Smooth muscle cell (in vitro differentiated cells): ENCODE measurements around the gene TMEM156. TPM values are rescaled to one million over a fixed set of nuclear protein-coding genes. Genes with fewer than 3 reads are reported as not detected.

ENCODE experiments used
- DNase-seq: peaks from one replicate; lab custom pipeline; 2025; ENCODE audit not compliant: unreplicated experiment; lab: John Stamatoyannopoulos, UW
- H2AFZ ChIP-seq: fragments of 200-600 bp; sonication (generic); 2 replicates; pipeline ENCODE4 v1.6.0; 2016; ENCODE audit warnings: antibody characterized with exemption, low read depth, mild to moderate bottlenecking
- H3F3A ChIP-seq: fragments of 200-600 bp; sonication (generic); 2 replicates; pipeline ENCODE4 v1.6.0; 2017; ENCODE audit warnings: antibody characterized with exemption, low read depth
- H3K27ac ChIP-seq: fragments of 200-600 bp; sonication (generic); 2 replicates; pipeline ENCODE4 v1.5.1; 2016; ENCODE audit warnings: low read depth, mild to moderate bottlenecking
- H3K27me3 ChIP-seq: fragments of 200-600 bp; sonication (generic); 2 replicates; pipeline ENCODE4 v1.6.1; 2016; ENCODE audit warnings: low read depth, mild to moderate bottlenecking
- H3K36me3 ChIP-seq: fragments of 200-600 bp; sonication (generic); 2 replicates; pipeline ENCODE4 v1.5.1; 2016; ENCODE audit warnings: low read depth
- H3K4me1 ChIP-seq: fragments of 200-600 bp; sonication (generic); 2 replicates; pipeline ENCODE4 v1.5.1; 2016; ENCODE audit warnings: low read depth
- H3K4me2 ChIP-seq: fragments of 200-600 bp; sonication (generic); 2 replicates; pipeline ENCODE4 v1.6.0; 2016; ENCODE audit warnings: mild to moderate bottlenecking
- H3K4me3 ChIP-seq: fragments of 200-600 bp; sonication (generic); 2 replicates; pipeline ENCODE4 v1.5.1; 2016; ENCODE audit warnings: mild to moderate bottlenecking
- H3K79me2 ChIP-seq: fragments of 200-600 bp; sonication (generic); 2 replicates; pipeline ENCODE4 v1.6.0; 2016; ENCODE audit warnings: low read depth, mild to moderate bottlenecking
- H3K9ac ChIP-seq: fragments of 200-600 bp; sonication (generic); 2 replicates; pipeline ENCODE4 v1.6.0; 2016; ENCODE audit warnings: low read depth
- H3K9me3 ChIP-seq: fragments of 200-600 bp; sonication (generic); replicated peaks from 2 replicates; pipeline ENCODE4 v1.5.1; 2016; ENCODE audit warnings: low read depth
- H4K20me1 ChIP-seq: fragments of 200-600 bp; sonication (generic); 2 replicates; pipeline ENCODE4 v1.6.0; 2016; ENCODE audit warnings: low read depth
- WGBS: methylation state at CpG from one replicate; pipeline ENCODE4 v1.1.7; 2016; ENCODE audit warnings: low lambda C conversion rate; 5-methylcytosine and 5-hydroxymethylcytosine counted together
- polyA plus RNA-seq: library from polyadenylated mRNA; unstranded; fragments of >200 nt; fragmentation: Nextera tagmentation; extraction: Ambion mirVana; gene quantifications from 2 replicates; pipeline ENCODE4 v1.2.1, GENCODE V29; 2016
- total RNA-seq: library from RNA; depleted of rRNA; stranded (reverse); fragments of >200 nt; gene quantifications from 2 replicates; pipeline ENCODE4 v1.2.3, GENCODE V29; 2014
- TF ChIP-seq, protein P1 (sequence below): fragments of 200-600 bp; sonication (generic); IDR thresholded peaks from 2 replicates; pipeline ENCODE4 v1.5.1; 2017; ENCODE audit warnings: borderline replicate concordance, mild to moderate bottlenecking, antibody characterized with exemption; ENCODE audit not compliant: insufficient read depth, poor library complexity, severe bottlenecking

TMEM156 gene
- total and polyA plus RNA-seq, 2 experiments from 2014 or later = 0.04 TPM; not detected in 1

DNA sequence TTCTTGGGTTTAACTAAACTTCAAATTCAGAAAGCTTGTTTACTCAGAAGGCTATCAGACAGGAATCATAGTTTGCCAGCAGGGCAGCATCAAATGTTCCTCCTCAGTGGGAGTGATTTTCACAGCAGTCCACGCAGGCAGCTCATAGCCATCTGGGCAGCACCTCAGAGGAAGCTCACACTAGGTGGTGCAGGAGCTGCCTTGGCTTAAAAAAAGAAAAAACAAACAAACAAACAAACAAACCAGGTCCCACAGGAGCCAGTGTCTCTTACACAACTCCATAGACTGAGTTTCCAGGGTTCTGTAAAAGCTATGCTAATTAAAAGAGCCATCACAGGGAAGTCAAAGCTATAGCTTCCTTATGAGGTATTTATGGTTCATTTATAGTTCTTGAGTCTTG is 19.3 kb upstream of the TMEM156 start:
- peaks cover 50% of the 10 kb centered on the region for H4K20me1 ChIP-seq
- peaks cover 17% of the 10 kb centered on the region for H3K4me1 ChIP-seq
- H3K9me3 ChIP-seq = no peaks in the 10 kb centered on the region
- peaks cover 100% of the 10 kb centered on the region for H3K79me2 ChIP-seq
- H3K9ac ChIP-seq = no peak overlapping the region
- no peaks in the 10 kb centered on the region for H3K27me3 ChIP-seq
- no peak overlapping the region for H3K4me2 ChIP-seq
- DNase-seq = no peak
- no peak overlapping the region for H2AFZ ChIP-seq
- WGBS = 87% methylated on average over 1 of the region's 1 CpG
- no peaks in the 10 kb centered on the region for H3K36me3 ChIP-seq
- no peak overlapping the region for H3K27ac ChIP-seq
- H3F3A ChIP-seq = no peaks in the 10 kb centered on the region
- TF ChIP-seq, protein P1, sequence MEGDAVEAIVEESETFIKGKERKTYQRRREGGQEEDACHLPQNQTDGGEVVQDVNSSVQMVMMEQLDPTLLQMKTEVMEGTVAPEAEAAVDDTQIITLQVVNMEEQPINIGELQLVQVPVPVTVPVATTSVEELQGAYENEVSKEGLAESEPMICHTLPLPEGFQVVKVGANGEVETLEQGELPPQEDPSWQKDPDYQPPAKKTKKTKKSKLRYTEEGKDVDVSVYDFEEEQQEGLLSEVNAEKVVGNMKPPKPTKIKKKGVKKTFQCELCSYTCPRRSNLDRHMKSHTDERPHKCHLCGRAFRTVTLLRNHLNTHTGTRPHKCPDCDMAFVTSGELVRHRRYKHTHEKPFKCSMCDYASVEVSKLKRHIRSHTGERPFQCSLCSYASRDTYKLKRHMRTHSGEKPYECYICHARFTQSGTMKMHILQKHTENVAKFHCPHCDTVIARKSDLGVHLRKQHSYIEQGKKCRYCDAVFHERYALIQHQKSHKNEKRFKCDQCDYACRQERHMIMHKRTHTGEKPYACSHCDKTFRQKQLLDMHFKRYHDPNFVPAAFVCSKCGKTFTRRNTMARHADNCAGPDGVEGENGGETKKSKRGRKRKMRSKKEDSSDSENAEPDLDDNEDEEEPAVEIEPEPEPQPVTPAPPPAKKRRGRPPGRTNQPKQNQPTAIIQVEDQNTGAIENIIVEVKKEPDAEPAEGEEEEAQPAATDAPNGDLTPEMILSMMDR = no peak
- no peak overlapping the region for H3K4me3 ChIP-seq

DNA sequence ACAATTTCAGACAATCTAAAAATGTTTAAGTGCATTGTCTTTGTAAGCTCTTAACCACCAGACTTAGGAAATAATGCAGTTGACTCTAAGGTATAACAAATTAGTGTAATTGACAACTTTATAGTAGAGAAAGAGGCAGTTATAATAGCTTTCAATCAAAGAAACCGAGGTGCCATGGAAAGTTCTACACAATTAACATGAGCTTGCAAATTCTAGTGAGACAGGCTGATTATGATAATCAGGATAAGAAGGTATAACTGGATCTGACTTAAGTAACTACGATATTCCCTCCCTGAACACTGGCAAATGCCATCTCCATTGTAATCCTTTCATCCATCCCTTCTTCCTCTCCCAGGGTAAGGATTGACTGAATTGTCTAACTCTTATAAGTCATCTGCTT is 18.4 kb upstream of the TMEM156 start:
- no peaks in the 10 kb centered on the region for H3K36me3 ChIP-seq
- H3K27me3 ChIP-seq = no peaks in the 10 kb centered on the region
- DNase-seq = no peak
- H3K9me3 ChIP-seq = no peaks in the 10 kb centered on the region
- TF ChIP-seq, protein P1 = no peak
- H4K20me1 ChIP-seq = peaks cover 45% of the 10 kb centered on the region
- H3K4me3 ChIP-seq = no peak overlapping the region
- WGBS = 88% methylated on average over 2 of the region's 2 CpGs
- H3K4me2 ChIP-seq = no peak overlapping the region
- H2AFZ ChIP-seq = no peak overlapping the region
- peaks cover 17% of the 10 kb centered on the region for H3K4me1 ChIP-seq
- peaks cover 5% of the 10 kb centered on the region for H3F3A ChIP-seq
- H3K79me2 ChIP-seq = peaks cover 94% of the 10 kb centered on the region
- no peak overlapping the region for H3K27ac ChIP-seq
- no peak overlapping the region for H3K9ac ChIP-seq

DNA sequence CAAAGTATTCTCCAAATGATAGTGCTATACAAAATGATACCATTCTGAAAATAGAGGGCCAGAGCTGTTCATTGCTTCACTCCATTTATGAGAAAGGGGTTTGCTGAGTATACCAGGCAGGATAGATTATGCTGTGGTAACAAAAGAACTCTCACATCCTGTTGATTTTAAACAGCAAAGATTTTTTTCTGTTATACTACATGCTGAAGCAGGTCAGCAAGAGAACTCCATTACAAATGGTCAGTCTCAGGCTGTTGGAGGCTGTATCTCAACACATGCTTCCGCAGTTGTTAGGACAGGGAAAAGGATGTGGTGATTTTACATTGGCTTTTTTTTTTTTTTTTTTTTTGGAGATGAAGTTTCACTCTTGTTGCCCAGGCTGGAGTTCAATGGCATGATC is 16.1 kb upstream of the TMEM156 start:
- H3K9ac ChIP-seq = no peak overlapping the region
- H3K27me3 ChIP-seq = no peaks in the 10 kb centered on the region
- peak overlapping the region; percentile 7 for H3K4me2 ChIP-seq
- no peaks in the 10 kb centered on the region for H3K36me3 ChIP-seq
- peaks cover 8% of the 10 kb centered on the region for H3K4me1 ChIP-seq
- H3F3A ChIP-seq = peaks cover 8% of the 10 kb centered on the region
- H2AFZ ChIP-seq = no peak overlapping the region
- no peak overlapping the region for H3K4me3 ChIP-seq
- H3K79me2 ChIP-seq = peaks cover 71% of the 10 kb centered on the region
- TF ChIP-seq, protein P1 = no peak
- 100% methylated on average over 1 of the region's 1 CpG for WGBS
- H3K27ac ChIP-seq = no peak overlapping the region
- H4K20me1 ChIP-seq = peaks cover 26% of the 10 kb centered on the region
- DNase-seq = no peak
- H3K9me3 ChIP-seq = no peaks in the 10 kb centered on the region

DNA sequence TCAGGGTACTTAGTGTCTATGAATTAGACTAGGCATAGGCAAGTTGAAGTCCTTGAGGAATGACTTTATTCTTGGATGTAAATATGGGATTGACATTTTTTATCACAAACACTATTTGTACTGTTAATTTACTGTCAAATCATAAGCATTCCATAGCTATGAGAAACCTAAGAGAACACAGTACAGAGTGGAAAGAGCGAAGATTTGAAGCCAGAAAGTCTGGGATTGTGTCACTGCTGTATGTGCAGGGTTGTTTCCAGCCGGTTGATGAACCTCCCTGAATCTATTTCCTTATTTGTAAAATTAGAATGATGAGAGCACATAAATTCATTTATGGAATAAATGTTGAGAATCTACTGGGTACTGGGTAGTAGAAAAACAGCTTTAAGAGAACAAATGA is 15.5 kb upstream of the TMEM156 start:
- H3K27me3 ChIP-seq = no peaks in the 10 kb centered on the region
- H3K27ac ChIP-seq = no peak overlapping the region
- no peak for DNase-seq
- 71% methylated on average over 2 of the region's 2 CpGs for WGBS
- no peaks in the 10 kb centered on the region for H3K36me3 ChIP-seq
- H3K4me2 ChIP-seq = peak overlapping the region; percentile 7
- H3K79me2 ChIP-seq = peaks cover 64% of the 10 kb centered on the region
- peaks cover 20% of the 10 kb centered on the region for H4K20me1 ChIP-seq
- TF ChIP-seq, protein P1 = no peak
- no peak overlapping the region for H2AFZ ChIP-seq
- peaks cover 8% of the 10 kb centered on the region for H3F3A ChIP-seq
- peaks cover 14% of the 10 kb centered on the region for H3K4me1 ChIP-seq
- no peak overlapping the region for H3K4me3 ChIP-seq
- no peaks in the 10 kb centered on the region for H3K9me3 ChIP-seq
- no peak overlapping the region for H3K9ac ChIP-seq
